ENCODE results near the gene TNRC18. TPM values are rescaled to one million over a fixed set of nuclear protein-coding genes. Genes with fewer than 3 reads are reported as not detected.

Gene TNRC18
- total RNA-seq, 1 donor from 2014 or later = 198 TPM

- peak; percentile 72 for TF ChIP-seq CTCF (IDR thresholded peaks at IDR 0.05)
- H3K4me1 Mint-ChIP-seq (ENCODE audit: unreplicated experiment) = peaks cover 8% of the 10 kb centered on the region
- H3K9me3 Mint-ChIP-seq (ENCODE audit: unreplicated experiment) = no peaks in the 10 kb centered on the region
- H3K27me3 Mint-ChIP-seq (ENCODE audit: unreplicated experiment) = no peaks in the 10 kb centered on the region
- no peak for DNase-seq (ENCODE audit: extremely low spot score, unreplicated experiment)
- H3K36me3 Mint-ChIP-seq (ENCODE audit: unreplicated experiment) = no peaks in the 10 kb centered on the region
- H3K27ac Mint-ChIP-seq (ENCODE audit: unreplicated experiment) = no peak overlapping the region
- no peak overlapping the region for H3K4me3 Mint-ChIP-seq (ENCODE audit: unreplicated experiment)
Measured at GRCh38 chr7:5450549-5451327, 27.1 kb upstream of the TNRC18 start.

- TF ChIP-seq CTCF (IDR thresholded peaks at IDR 0.05) = no peak
- Mint-ChIP-seq H3K27ac (ENCODE audit: unreplicated experiment) (no peak overlapping the region), H3K4me1 (ENCODE audit: unreplicated experiment) (peaks cover 8% of the 10 kb centered on the region), H3K4me3 (ENCODE audit: unreplicated experiment) (no peak overlapping the region), H3K36me3 (ENCODE audit: unreplicated experiment) (no peaks in the 10 kb centered on the region), H3K27me3 (ENCODE audit: unreplicated experiment) (no peaks in the 10 kb centered on the region), H3K9me3 (ENCODE audit: unreplicated experiment) (no peaks in the 10 kb centered on the region)
- DNase-seq (ENCODE audit: extremely low spot score, unreplicated experiment) = no peak
Measured at GRCh38 chr7:5448378-5449037, 24.9 kb upstream of the TNRC18 start.

GRCh38 chr7:5445981-5446594 is 22.5 kb upstream of the TNRC18 start:
- no peak for DNase-seq (ENCODE audit: extremely low spot score, unreplicated experiment)
- no peak for TF ChIP-seq CTCF (IDR thresholded peaks at IDR 0.05)
- H3K4me1 Mint-ChIP-seq (ENCODE audit: unreplicated experiment) = peaks cover 8% of the 10 kb centered on the region
- H3K36me3 Mint-ChIP-seq (ENCODE audit: unreplicated experiment) = no peaks in the 10 kb centered on the region
- H3K4me3 Mint-ChIP-seq (ENCODE audit: unreplicated experiment) = no peak overlapping the region
- H3K27ac Mint-ChIP-seq (ENCODE audit: unreplicated experiment) = no peak overlapping the region
- no peaks in the 10 kb centered on the region for H3K27me3 Mint-ChIP-seq (ENCODE audit: unreplicated experiment)
- no peaks in the 10 kb centered on the region for H3K9me3 Mint-ChIP-seq (ENCODE audit: unreplicated experiment)

- Mint-ChIP-seq H3K27ac (ENCODE audit: unreplicated experiment) (no peak overlapping the region), H3K36me3 (ENCODE audit: unreplicated experiment) (no peaks in the 10 kb centered on the region), H3K4me3 (ENCODE audit: unreplicated experiment) (no peak overlapping the region), H3K4me1 (ENCODE audit: unreplicated experiment) (peaks cover 6% of the 10 kb centered on the region), H3K27me3 (ENCODE audit: unreplicated experiment) (no peaks in the 10 kb centered on the region), H3K9me3 (ENCODE audit: unreplicated experiment) (no peaks in the 10 kb centered on the region)
- DNase-seq (ENCODE audit: extremely low spot score, unreplicated experiment) = no peak
- TF ChIP-seq CTCF (IDR thresholded peaks at IDR 0.05) = no peak
Measured at GRCh38 chr7:5443678-5444077, 20.0 kb upstream of the TNRC18 start.

GRCh38 chr7:5442757-5443305 is 19.2 kb upstream of the TNRC18 start:
- Mint-ChIP-seq H3K4me1 (ENCODE audit: unreplicated experiment) (peaks cover 8% of the 10 kb centered on the region), H3K27me3 (ENCODE audit: unreplicated experiment) (no peaks in the 10 kb centered on the region), H3K4me3 (ENCODE audit: unreplicated experiment) (no peak overlapping the region), H3K36me3 (ENCODE audit: unreplicated experiment) (no peaks in the 10 kb centered on the region), H3K27ac (ENCODE audit: unreplicated experiment) (no peak overlapping the region), H3K9me3 (ENCODE audit: unreplicated experiment) (no peaks in the 10 kb centered on the region)
- no peak for DNase-seq (ENCODE audit: extremely low spot score, unreplicated experiment)
- TF ChIP-seq CTCF (IDR thresholded peaks at IDR 0.05) = no peak
